NOMO-1 (cell line): ENCODE results near the gene URM1.
"Not testable (repeated sequence)": the region's sequence is repeated elsewhere in the genome, so short reads cannot be mapped to it uniquely, and the experiment has no call there.

Experiments
- DNase-seq, 2 experiments: peaks; one replicate each; lab custom pipeline; 2025; ENCODE audit not compliant: unreplicated experiment in 2 of 2; lab: John Stamatoyannopoulos, UW

The URM1 gene

DNA sequence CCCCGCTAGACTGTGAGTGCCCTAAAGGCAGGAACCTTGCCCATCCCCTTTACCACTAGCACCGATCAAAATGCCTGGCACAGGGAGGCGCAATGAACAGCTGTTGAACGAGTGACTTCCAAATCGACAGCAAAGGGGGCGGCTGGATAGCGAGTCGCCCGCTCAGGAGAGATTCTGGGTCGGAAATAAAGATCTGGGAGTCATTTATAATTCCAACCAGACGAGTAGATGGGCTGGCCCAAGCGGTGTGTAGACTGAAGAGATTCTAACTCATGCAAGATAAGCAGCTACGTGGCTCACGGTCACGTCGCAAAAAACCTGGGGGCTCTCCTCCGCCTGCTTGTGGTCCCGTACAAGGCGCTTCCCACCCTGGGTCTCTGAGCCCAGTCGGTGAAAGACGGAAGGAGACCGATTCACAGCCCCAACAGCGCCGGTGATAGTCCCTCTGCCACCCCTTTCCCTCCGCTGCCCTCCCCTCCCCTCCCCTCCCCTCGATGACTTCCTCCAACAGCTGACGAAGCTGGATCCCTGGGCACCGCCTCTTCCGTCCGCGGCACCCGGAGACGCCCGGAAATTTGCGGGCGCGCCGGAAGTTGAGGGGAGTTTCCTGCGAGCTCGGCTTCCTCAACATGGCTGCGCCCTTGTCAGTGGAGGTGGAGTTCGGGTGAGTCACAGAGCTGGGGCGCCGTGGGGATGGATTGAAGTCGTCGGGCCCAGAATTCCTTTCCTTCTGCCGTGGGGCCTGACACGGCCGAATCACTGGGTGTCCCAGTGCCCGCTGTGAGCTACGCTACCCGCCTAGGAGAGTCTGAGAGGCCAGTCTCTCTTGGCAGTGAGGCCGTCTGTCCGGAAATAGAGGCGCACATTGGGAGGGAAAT is at the start of gene URM1:
Gene URM1 (plus strand): TSS at position 623 of the 878 bp plus-strand sequence. CDS start 7 bp downstream, at position 630.
- peak; percentile 96 to 98 for DNase-seq

DNA sequence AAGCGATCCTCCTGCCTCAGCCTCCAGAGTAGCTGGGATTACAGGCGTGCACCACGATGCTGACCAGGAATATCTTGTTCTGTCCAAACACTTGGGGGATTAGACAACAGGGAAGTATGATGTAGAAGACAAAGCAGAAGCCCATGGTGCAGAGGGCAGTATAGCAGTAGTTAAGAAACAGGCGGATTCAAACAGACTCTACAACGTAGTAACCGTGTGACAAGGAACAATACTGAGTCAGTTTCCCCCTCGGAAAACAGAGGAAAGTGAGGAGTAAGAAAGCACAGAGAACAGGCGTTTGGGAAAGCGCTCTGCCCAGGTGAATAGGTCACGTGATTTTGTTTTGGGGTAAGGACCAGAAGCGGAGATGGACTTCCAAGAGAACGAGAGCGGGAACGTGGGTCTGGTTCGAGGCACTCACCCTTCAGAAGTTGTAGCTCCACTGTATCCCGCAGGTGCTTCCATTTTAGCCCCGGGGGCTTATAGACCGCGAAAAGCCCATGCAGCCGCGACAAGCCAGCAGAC is 49.2 kb upstream of the URM1 start:
- DNase-seq: no peak

DNA sequence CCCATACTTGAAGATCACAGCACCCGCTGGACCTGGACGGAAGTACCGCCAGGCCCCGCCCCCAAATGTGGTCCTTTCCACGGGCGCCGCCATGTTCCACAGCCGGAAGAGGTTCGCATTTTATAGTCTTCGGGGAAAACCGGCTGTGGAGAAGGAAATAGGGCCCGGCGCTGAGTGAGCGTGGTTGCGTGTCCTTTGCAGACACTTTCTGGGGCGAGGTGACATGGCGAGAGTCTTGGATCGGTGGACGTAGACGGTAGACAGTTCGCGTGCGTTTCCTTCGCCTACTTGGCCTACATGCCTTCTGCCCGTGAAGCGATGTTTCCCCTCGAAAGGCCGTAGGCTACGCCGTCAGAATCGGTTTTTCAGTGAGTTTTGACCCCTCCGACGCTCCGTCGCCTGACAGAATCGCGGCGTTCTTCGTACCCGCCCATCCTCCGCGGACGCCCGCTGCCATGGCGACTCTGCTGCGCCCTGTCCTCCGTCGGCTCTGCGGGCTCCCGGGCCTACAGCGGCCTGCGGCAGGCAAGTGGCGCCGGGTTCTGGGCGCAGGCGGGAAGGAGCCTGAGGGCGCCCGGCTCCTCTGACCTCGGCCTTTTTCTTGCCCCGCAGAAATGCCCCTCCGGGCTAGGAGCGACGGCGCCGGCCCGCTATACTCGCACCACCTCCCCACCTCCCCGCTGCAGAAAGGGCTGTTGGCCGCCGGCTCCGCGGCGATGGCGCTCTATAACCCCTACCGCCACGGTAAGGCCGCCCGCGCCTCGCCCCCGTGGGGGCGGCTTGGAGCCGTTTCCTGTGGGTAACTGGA is 48.6 kb upstream of the URM1 start, which contains the start of the genes COQ4 and TRUB2:
Gene COQ4 (plus strand): TSS at position 436 of the 808 bp plus-strand sequence. CDS start 20 bp downstream, at position 456.
Gene TRUB2 (minus strand): TSS at position 44 of the 808 bp plus-strand sequence. CDS start 39 bp downstream, at position 5.
- peak; percentile 93 for DNase-seq

DNA sequence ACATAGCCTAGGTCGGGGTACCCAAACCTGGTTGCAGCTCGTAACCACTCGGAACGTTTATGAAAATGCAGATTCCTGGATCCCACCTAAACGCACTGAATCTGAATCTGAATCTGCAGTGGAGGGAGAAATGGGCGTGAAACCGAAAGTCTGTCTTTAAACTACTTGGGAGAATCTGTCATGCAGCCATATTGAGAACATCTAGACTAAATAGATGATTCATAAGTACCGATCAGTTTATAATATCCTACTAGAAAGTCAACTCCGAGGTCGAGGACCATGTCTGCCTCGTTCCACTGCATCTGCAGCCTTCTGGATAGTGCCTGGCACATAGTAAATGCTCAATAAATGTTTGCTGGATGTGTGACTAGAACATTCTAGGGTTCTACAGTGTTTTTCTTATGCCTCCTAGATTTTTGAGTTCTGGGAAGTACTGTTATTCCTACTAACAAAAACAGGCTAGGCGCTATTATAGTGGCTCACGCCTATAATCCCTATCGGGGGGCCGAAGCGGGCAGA is 47.9 kb upstream of the URM1 start:
- peak in 1 of 2 experiments; percentile 9 for DNase-seq

DNA sequence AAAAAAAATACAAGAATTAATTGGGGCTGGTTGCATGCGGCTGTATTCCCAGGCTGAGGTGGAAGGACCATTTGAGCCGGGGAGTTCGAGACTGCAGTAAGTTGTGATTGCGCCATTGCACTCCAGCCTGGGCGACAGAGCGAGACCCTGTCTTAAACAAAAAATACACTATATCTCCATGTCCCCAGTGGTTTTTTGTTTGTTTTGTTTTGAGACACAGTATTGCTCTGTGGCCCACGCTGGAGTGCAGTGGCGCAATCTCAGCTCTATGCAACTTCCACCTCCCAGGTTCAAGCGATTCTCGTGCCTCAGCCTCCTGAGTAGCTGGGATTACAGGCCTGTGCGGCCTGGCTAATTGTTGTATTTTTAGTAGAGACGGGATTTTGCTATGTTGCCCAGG is 47.4 kb upstream of the URM1 start:
- DNase-seq: no peak

DNA sequence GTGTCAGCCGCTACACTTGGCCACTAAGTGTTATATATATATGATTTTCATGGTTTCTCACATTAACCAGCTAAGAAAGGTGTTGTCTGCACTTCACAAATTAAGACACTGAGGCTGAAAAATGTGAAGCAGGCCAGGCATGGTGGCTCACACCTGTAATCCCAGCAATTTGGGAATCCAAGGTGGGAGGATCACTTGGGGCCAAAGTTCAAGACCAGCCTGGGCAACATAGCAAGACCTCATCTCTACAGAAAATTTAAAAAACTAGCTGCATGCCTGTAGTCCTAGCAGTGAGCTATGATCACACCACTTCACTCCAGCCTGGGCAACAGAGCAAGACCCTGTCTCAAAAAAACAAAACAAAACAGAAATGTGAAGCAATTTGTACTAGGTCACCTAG is 46.8 kb upstream of the URM1 start:
- DNase-seq: no peak

DNA sequence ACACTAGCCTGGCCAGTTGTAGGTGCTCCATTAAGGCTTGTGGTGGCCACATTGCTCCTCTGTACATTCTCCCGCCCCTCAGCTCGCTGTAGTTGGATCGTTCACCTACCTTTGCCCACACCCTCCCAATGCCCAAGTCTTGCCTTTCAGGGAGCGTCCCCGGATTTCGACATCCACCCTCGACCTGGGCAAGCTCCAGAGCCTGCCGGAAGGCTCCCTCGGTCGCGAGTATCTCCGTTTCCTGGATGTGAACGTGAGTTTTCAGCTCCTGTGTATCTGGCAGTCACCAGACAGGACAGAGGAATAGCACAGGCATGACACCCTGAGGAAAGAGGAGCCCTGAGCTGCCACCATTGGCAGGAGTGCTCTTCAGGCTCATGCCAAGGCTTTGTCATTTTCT is 45.5 kb upstream of the URM1 start:
- no peak for DNase-seq

DNA sequence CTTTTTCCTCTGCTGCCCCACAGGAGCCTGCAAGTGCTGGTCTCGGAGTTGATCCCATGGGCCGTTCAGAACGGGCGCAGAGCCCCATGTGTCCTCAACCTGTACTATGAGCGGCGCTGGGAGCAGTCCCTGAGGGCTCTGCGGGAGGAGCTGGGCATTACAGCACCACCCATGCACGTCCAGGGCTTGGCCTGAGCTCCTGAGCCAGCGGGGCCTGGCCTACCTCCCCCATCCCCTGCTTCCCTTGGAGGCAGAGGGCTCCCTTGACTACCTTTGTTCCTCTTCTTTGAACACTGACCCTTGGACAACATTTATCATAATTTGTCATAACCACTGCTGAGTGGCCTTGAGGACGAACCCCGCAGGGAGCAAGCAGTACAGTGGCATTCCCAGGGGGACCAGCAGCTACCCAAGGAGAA is 37.7 kb upstream of the URM1 start:
- DNase-seq: no peak

DNA sequence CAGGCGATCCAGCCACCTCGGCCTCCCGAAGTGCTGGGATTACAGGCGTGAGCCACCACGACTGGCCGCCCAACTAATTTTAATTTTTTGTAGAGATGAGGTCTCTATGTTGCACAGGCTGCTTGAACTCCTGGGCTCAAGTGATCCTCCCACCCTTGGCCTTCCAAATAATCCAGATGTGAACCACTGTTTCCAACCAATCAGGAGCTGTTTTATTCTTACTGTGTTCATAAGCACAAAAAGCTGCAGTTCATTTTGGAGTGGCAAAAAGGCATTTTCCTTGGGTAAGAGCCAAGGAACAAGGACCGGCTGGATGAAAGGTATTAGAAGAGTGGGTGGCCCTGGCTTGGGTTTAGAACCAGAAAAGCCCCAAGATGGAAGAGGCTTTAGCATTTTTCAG is 36.0 kb upstream of the URM1 start:
- no peak for DNase-seq

DNA sequence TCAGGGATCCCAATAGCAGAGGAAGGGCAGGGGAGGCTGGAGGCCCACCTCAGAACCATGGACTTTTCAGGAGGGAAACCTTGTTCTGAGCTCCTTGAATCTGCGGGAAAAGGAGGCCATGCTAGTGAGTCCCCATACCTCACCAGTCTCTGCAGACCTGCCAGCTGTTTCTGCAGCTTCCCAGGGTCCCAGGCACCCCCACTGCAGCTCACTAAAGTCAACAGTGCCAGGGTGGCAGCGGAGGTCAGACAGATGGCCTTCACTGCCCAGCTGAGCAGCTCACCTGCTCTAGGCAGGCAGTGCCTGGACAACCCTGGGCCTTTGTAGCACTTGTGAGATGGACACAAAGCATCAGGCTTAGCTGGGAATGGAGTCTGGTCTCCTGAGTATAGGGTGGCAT is 35.3 kb upstream of the URM1 start:
- no peak for DNase-seq

DNA sequence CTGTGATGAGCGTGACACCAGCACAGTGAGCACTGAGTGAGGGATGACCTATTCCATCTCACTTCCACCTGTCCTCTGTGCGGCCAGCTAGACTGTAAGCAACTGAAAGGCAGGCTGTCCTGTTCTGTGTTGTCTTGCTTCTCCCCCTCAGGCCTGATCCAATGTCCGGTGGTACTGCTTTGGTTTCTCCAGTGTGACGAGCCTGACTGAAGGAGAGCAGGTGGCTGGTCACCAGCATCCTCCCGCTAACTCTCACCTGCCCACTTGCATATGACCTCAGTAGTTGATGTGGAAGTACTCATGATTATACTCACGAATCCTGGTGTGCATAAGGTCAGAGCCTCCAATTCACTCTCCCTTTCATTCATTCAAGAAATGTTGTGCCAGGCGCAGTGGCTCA is 33.2 kb upstream of the URM1 start:
- no peak for DNase-seq

DNA sequence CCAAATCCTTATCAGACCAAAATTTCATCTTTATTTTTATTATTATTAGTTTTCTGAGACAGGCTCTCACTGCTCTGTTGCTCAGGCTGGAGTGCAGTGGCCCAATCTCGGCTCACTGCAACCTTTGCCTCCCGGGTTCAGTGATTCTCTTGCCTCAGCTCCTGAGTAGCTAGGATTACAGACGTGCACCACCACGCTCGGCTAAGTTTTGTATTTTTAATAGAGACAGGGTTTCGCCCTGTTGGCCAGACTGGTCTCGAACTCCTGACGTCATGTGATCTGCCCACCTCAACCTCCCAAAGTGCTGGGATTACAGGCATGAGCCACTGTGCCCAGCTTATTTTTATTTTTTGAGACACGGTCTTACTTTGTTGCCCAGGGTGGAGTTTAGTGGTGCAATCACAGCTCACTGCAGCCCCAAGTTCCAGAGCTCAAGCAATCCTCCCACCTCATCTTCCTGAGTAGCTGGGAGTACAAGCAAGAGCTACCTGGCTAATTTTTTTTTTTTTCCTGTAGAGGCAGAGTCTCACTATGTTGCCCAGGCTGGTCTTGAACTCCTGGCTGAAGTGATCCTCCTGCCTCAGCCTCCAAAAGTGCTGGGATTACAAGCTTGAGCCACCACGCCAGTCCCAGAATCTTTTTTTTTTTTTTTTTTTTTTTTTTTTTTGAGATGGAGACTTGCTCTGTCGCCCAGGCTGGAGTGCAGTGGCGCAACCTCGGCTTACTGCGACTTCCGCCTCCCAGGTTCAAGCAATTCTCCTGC is 32.1 kb upstream of the URM1 start:
- not testable (repeated sequence) for DNase-seq

DNA sequence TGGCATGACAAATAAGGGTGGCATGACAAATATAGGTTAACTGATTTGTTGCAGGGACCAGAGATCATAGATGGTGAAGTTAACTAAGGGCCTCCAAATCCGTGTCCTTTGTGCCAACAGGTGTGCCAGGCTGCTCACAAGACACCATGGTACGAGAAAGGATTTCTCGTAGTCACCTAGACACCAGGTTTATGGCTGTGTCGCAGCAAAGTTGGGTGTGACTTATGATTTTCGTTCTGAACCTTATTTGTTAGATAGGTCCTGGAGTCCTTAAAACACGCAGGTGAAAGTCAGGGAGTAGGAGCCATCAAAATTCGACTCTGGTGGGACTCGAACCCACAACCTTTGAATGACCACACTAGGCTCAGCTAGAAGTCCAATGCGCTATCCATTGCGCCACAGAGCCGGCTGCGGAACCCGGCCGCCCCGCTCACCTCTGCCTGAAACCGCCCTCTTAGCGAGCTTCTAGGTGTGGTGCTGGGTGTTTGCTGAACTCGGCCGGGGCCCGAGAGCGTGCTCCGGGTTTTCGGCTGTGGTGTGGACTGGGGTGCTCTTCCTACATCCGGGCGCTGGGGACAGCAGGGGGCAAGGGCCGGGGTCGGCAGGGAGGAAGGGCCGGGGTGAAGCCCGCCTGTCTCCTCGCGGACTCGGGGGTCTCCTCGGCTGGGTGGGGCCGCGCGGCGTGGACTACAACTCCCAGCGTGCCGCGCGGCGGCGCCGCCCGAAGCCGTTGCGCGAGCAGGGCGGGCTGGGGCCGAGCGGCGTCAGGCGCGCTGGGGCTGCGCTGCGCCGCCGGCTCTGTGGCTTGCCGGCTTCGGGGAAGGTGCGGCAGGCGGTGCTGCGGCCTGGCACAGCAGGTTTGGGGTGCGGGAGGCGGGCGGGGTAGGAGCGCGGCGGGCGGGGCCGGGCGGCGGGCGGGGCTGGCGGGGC is 31.1 kb upstream of the URM1 start, which contains the start of gene SLC27A4:
Gene SLC27A4 (plus strand): TSS at position 767 of the 930 bp plus-strand sequence. CDS start 2,606 bp downstream, outside the sequence.
- peak; percentile 77 to 91 for DNase-seq

DNA sequence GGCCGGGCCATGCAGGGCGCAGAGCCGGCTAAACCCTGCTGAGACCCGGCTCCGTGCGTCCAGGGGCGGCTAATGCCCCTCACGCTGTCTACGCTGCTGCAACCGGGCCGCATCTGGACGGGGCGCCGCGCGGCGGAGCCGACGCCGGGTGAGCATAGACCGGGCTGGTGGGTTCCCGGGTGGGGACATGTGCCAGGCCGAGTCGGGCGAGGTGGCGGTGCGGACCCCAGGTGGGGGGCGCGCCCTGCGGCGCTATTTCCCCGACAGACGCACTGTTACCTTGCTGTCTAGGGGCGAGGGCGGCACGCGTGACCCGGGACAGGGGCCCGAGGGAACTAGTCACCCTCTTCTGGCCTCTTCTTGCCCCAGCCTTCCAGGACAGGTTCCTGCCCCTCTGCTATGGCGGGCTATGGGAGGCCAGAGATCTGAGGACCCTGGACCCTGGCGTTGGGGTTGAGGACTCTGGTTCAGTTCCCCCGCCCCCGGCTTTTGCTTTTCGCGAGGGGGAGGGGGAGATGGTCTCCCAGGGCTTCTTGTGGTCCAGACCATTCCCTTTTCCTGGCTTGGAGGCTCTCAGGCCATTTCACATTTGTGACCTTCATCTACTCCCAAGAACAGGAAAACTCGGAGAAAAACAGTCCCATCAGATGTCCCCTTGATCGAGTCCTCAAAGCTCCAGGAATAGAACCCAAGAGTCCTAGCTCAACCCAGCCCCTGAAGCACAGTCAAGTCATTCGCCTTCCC is 30.3 kb upstream of the URM1 start:
- DNase-seq: peak in 1 of 2 experiments; percentile 14

DNA sequence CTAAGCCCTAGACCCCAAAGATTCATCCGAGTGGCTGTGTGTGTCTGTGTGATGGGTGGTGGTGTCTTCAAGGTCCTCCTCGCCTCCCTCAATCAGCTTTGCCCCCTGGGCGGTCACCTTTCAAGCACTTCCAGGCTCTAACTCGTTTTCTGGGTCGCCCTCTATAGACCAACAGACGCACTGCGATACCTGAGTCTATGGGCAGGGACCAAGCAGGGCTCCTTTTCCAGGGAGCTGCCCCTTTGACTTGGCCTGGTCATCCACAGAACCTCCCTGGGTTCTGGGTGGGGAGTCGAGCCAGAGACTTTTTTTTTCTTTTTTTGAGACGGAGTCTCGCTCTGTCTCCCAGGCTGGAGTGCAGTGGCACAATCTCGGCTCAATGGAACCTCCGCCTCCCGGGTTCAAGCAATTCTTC is 29.7 kb upstream of the URM1 start:
- peak; percentile 69 to 73 for DNase-seq

DNA sequence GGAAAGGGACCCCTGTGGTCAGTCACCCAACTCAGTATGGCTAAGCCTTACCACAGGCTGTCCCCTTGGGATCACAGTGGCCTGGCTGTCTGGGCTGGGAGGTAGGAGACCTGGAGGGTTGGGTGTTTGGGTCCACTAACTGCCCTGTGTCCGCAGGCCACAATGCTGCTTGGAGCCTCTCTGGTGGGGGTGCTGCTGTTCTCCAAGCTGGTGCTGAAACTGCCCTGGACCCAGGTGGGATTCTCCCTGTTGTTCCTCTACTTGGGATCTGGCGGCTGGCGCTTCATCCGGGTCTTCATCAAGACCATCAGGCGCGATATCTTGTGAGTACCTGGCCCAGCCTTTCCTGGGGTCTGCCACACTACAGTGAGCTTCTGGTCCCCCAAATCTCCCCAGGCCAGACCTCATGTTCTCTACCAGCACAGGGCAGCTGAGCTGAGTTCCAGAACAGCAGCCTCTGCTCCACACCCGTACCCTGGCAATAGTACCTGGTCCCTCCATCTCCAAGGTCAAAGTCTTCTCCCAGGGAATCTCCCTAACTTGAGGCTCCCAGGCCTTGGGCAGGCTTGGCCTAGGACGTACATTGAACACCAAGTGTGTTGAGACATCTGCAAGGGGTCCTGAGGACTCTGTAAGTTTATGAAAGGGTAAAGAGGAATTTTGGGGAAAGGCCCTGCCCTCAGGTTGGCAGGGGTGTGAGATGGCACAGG is 28.0 kb upstream of the URM1 start:
- DNase-seq: no peak

DNA sequence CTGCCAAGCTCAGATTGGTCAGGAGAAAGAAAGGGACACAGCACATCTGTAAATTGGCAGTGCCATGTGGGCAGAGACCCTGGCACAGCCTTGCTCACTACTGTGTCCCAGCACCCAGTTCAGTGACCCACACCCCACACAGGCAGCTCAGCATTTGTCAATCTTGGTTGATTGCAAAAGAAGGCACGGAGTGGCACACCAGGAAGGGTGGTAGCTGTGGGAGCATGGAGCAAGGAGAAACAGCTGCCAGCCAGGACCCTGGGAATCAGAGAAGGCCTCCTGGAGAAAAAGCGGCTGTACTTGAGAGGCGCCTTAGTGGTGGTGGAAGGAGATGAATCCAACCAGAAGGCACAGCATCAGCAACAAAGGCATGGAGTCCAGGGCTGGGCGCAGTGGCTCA is 27.3 kb upstream of the URM1 start:
- DNase-seq: no peak
